ENCODE results near the gene RNU4-1. TPM values are rescaled to one million over a fixed set of nuclear protein-coding genes. Genes with fewer than 3 reads are reported as not detected.

Gene RNU4-1
- total and polyA plus RNA-seq, 9 of the 15 experiments (the other 6 are each of a cell fraction or from before 2014, with no cell fraction given) = under 0.01 to 19,719 (median 3,563) TPM; not detected in 4

- no peak for TF ChIP-seq RNF219 (CRISPR knock-in tag; IDR thresholded peaks at IDR 0.05)
Measured at GRCh38 chr12:120316798-120317223, 23.8 kb upstream of the RNU4-1 start (continued).

- ATAC-seq = no peak
- no peak overlapping the region for H3K27ac ChIP-seq (ENCODE audit: extremely low read depth, low read depth, low read length)
- no peaks in the 10 kb centered on the region for H3K36me3 ChIP-seq (ENCODE audit: control insufficient read depth, insufficient read depth, low read length)
- H3K79me2 ChIP-seq (ENCODE audit: control insufficient read depth, insufficient read depth, low read length) = 0 out of 3 replicates have a peak, but pooled peaks cover 6% of the 10 kb centered on the region
- no peak overlapping the region for H3K4me3 ChIP-seq
- no peak overlapping the region for H3K4me2 ChIP-seq (ENCODE audit: insufficient read depth, low read length)
- TSS peak; percentile 18 for BruUV-seq (replicated peaks)
- DNase-seq (ENCODE audit: extremely low read depth in 1 of 4, low spot score in 3 of 4) = peak; percentile 29 to 51 (median 41)
- CTCF ChIA-PET (ENCODE audit: low intra/inter-chr PET ratio) = no interaction called here
- TF ChIP-seq RCOR1 (IDR thresholded peaks at IDR 0.05; ENCODE audit: borderline replicate concordance in 1 of 2, low read depth in 2 of 2, low read length in 2 of 2) (peak in 1 of 2 experiments; percentile 33; a peak in 1 of 4 replicates), ELF2 (CRISPR knock-in tag; IDR thresholded peaks at IDR 0.05) (no peak), CTCF (IDR thresholded peaks at IDR 0.05 in 2 of 3, conservative IDR thresholded peaks at IDR 0.05 in 1 of 3; ENCODE audit: insufficient read depth in 2 of 3, low read depth in 1 of 3, low read length in 3 of 3) (peak; percentile 36 to 60 (median 53); a peak in 5 of 6 replicates), CTCFL (IDR thresholded peaks at IDR 0.05; ENCODE audit: borderline replicate concordance, insufficient read depth, low read depth, low read length, poor library complexity, severe bottlenecking) (peak; percentile 80), RUNX1 (IDR thresholded peaks at IDR 0.05; ENCODE audit: low read depth) (no peak)
- H2AFZ ChIP-seq (ENCODE audit: low read depth, low read length) = no peak overlapping the region
- no peak overlapping the region for H3K9ac ChIP-seq (ENCODE audit: insufficient read depth in 1 of 2, low read depth in 2 of 2, low read length in 2 of 2)
- POLR2A ChIA-PET = interaction anchor here (0.5 to 14.1 kb wide), 5 partner anchors 12 to 206 kb away, joined by 3 to 183 read pairs (median 3); partner anchors contain the start of genes RNU4-1, RNU4-2 and SIRT4
- H3K9me1 ChIP-seq (ENCODE audit: control insufficient read depth, insufficient read depth, low read length) = no peaks in the 10 kb centered on the region
- H3K4me1 ChIP-seq (replicated peaks in 1 of 2; ENCODE audit: control insufficient read depth in 2 of 2, insufficient read depth in 2 of 2, low read length in 2 of 2) = peaks cover 3 to 10% of the 10 kb centered on the region in 2 experiments; a peak in 4 of 5 replicates
- in situ Hi-C loops (cut with MboI) (no loop called here), intact Hi-C loops (cut with micrococcal nuclease) (no loop called here)
- no peaks in the 10 kb centered on the region for H4K20me1 ChIP-seq (replicated peaks; ENCODE audit: control insufficient read depth, insufficient read depth, low read length)
- peak; percentile 88 for FAIRE-seq
- 20% methylated on average over 5 of the region's 5 CpGs for WGBS (ENCODE audit: insufficient coverage, low coverage, missing lambda C conversion rate)
- H3K27me3 ChIP-seq (ENCODE audit: control insufficient read depth in 2 of 2, insufficient read depth in 2 of 2, low read length in 2 of 2) = no peaks in the 10 kb centered on the region
- no peaks in the 10 kb centered on the region for H3K9me3 ChIP-seq (replicated peaks; ENCODE audit: control insufficient read depth, insufficient read depth, low read depth, low read length)
Measured at GRCh38 chr12:120314220-120314619, 21.2 kb upstream of the RNU4-1 start.
